Measurements from ENCODE around the gene PUS10. TPM values are rescaled to one million over a fixed set of nuclear protein-coding genes. Genes with fewer than 3 reads are reported as not detected.
A peak's percentile ranks its signal among the peaks of the same experiment; 100 is the strongest.

Gene PUS10
- total RNA-seq, 4 donors from 2014 or later = 11.6 to 33.5 (median 23.1) TPM

DNA sequence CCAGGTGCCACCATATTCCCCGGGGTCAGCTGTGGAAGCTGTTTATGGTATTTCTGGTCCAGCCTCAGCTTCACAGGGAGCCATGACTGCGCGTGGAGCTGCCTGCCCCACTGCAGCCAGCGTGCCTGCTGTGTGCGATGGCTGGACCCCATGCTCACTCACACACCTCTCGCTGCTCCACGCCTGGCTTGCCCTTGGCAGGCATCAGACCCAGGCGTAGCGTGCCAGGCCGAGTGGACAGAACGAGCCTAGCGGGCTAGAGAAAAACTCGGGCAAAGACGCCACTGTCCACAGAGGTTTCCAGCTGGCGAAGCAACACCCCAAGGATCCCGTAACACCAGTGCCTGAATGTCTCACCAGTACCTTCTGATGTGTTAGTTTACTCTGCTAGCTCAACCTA, 43.4 kb downstream of the PUS10 start:
- Histone ChIP-seq H3K36me3 (no peaks in the 10 kb centered on the region), H3K27ac (no peak overlapping the region), H3K4me1 (peaks cover 0 to 3% (median 0%) of the 10 kb centered on the region in 4 donors), H3K27me3 (no peaks in the 10 kb centered on the region), H3K4me3 (no peak overlapping the region), H3K9me3 (no peaks in the 10 kb centered on the region)
- DNase-seq = no peak
- TF ChIP-seq POLR2A (IDR thresholded peaks at IDR 0.05) = no peak
- TF ChIP-seq, protein P1, sequence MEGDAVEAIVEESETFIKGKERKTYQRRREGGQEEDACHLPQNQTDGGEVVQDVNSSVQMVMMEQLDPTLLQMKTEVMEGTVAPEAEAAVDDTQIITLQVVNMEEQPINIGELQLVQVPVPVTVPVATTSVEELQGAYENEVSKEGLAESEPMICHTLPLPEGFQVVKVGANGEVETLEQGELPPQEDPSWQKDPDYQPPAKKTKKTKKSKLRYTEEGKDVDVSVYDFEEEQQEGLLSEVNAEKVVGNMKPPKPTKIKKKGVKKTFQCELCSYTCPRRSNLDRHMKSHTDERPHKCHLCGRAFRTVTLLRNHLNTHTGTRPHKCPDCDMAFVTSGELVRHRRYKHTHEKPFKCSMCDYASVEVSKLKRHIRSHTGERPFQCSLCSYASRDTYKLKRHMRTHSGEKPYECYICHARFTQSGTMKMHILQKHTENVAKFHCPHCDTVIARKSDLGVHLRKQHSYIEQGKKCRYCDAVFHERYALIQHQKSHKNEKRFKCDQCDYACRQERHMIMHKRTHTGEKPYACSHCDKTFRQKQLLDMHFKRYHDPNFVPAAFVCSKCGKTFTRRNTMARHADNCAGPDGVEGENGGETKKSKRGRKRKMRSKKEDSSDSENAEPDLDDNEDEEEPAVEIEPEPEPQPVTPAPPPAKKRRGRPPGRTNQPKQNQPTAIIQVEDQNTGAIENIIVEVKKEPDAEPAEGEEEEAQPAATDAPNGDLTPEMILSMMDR (IDR thresholded peaks at IDR 0.05) = no peak

DNA sequence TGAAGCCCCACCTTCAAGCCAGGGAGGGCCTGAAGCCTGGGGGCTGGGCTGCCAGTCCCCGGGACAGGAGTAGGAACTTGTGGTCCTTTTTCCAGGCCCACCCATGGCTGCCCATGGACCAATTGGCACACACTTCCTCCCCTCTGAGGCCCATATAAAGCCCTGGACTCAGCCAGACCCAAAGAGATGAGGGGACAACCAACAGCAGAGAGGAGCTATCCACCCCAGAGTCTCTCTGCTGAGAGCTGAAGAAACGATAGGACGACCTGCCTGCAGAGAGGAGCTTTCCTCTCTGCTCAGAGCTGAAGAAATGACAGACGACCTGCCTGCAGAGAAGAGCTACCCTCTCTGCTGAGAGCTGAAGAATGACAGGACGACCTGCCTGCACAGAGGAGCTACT, 44.4 kb downstream of the PUS10 start:
- peak overlapping the region in 1 of 4 donors; percentile 69 for H3K27ac ChIP-seq
- no peak for DNase-seq
- no peak for TF ChIP-seq POLR2A (IDR thresholded peaks at IDR 0.05)
- TF ChIP-seq, protein P1 (IDR thresholded peaks at IDR 0.05) = no peak
- no peak overlapping the region for H3K4me3 ChIP-seq
- no peaks in the 10 kb centered on the region for H3K9me3 ChIP-seq
- H3K36me3 ChIP-seq = no peaks in the 10 kb centered on the region
- H3K27me3 ChIP-seq = no peaks in the 10 kb centered on the region
- peaks cover 0 to 3% (median 0%) of the 10 kb centered on the region in 4 donors for H3K4me1 ChIP-seq

DNA sequence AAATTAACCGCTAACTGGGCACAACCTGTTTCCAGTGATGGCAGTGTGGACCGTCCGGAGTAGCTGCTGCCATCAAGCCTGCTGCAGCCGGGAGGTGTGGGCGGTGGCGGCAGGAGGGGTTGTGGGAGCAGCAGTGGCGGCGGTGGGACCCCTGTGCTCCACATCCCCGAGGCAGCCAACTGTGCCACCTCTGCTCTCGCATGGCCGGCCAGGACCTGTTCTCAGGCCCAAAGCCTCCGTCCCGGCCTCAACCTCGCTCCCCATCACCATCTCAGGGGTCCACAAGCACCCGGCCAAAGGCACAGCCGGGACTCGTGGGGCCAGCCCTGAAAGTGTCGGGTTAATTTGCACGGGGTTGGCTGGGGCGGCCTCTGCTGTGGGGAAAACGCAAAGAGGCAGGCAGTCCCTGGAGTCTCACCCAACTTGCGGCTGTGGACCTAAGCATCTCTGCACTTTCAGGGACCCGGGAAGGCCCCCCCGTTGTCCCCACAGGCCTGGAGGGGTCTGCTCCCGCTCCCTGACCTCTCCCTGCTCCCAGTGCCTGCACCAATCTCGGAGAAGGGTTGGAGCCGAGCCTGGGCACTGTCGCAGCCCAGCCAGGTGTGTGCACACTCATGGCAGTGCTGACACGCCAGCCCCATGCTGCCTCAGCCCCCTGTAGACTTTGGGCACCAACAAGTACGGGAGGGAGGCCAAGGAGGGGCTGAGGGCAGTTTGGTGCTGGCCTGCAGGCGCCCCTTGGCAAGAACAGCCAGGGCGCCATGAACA, 45.0 kb downstream of the PUS10 start:
- Histone ChIP-seq H3K27ac (peak overlapping the region in 2 of 4 donors; percentile 55 to 69), H3K4me1 (peaks cover 0 to 3% (median 0%) of the 10 kb centered on the region in 4 donors), H3K9me3 (no peaks in the 10 kb centered on the region), H3K4me3 (no peak overlapping the region), H3K27me3 (no peaks in the 10 kb centered on the region), H3K36me3 (no peaks in the 10 kb centered on the region)
- TF ChIP-seq POLR2A (IDR thresholded peaks at IDR 0.05) = no peak
- TF ChIP-seq, protein P1 (IDR thresholded peaks at IDR 0.05) = no peak
- DNase-seq = no peak

DNA sequence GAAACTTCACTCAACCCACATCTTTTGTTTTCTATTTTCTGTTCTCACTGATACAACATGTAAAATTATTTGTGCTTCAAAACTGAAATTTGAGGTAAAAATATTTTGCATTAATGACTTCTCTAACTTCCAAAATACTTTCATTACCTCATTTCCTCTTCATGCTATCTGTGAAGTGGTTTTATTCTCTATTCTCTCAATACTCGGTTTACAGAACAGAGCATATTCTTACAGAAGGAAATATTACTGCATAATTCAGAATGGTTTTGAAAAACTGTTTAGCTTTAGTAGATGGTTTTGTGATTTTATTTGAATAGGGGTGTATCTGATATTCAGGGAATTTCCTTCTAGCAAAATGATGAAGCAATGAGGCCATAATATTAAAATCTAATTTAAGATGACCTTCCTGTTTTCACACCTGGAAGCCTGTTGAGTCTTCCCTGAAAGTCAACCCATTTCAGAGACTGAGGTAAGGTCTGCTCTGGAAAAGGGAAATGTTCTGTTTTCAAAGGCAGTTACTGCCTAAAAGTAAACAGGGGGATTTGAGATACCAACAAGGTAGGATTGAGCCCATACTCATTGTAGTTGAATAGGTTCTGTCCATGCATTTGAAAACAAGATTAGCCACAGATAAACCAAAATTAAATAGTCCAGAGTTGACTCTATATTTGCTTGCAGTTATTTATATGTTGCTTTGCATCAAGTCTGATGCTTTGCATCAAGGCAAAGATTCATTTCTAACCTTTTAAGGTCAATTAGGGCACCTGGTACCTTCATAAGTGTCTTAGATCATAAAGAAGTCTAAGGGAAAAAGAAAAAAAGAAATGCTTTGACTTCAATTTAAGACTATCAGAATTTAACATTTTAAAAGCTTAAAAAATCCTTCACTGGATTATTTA, 51.3 kb downstream of the PUS10 start:
- H3K4me3 ChIP-seq = no peak overlapping the region
- H3K27ac ChIP-seq = peak overlapping the region in 1 of 4 donors; percentile 40
- no peaks in the 10 kb centered on the region for H3K4me1 ChIP-seq
- DNase-seq = no peak
- H3K9me3 ChIP-seq = no peaks in the 10 kb centered on the region
- H3K36me3 ChIP-seq = no peaks in the 10 kb centered on the region
- no peaks in the 10 kb centered on the region for H3K27me3 ChIP-seq
- TF ChIP-seq POLR2A (IDR thresholded peaks at IDR 0.05) = no peak
- TF ChIP-seq, protein P1 (IDR thresholded peaks at IDR 0.05) = no peak

DNA sequence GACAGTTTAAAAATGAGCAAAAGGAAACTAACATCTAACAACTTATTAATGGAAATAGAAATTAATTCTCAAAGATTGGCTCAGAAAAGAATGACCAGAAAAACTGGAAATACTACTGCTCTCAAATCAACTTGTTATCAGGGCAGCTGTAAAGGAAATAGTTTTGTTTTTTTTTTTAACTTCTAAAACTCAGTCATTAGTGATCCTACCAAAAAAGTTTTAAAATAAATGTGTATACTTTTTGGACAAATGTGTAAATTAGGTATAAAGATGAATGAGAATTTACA, 52.6 kb downstream of the PUS10 start:
- H3K27me3 ChIP-seq = no peaks in the 10 kb centered on the region
- peak overlapping the region in 2 of 4 donors; percentile 2 to 34 for H3K27ac ChIP-seq
- no peaks in the 10 kb centered on the region for H3K36me3 ChIP-seq
- TF ChIP-seq, protein P1 (IDR thresholded peaks at IDR 0.05) = no peak
- TF ChIP-seq POLR2A (IDR thresholded peaks at IDR 0.05) = no peak
- H3K9me3 ChIP-seq = no peaks in the 10 kb centered on the region
- H3K4me1 ChIP-seq = no peaks in the 10 kb centered on the region
- no peak for DNase-seq
- no peak overlapping the region for H3K4me3 ChIP-seq

All from Peyer's patch (tissue), 4 donors.